Lower leg skin (tissue), 4 donors: ENCODE results near the gene VGLL2. TPM values are rescaled to one million over a fixed set of nuclear protein-coding genes. Genes with fewer than 3 reads are reported as not detected.

Source experiments
- DNase-seq, 2 donors: peaks; one replicate each; pipeline ENCODE4 v3.0.0-alpha.2; 2019; ENCODE audit warnings: low spot score in 2 of 2
- H3K4me3 ChIP-seq: fragments of 200-600 bp; sonication (generic); 2 replicates; pipeline ENCODE4 v1.5.1; 2017; ENCODE audit warnings: mild to moderate bottlenecking, low read depth; ENCODE audit not compliant: poor library complexity, severe bottlenecking
- POLR2A ChIP-seq, 2 donors: fragments of 450-650 bp; IDR thresholded peaks; one replicate each; pipeline ENCODE4 v1.6.1; 2016 to 2017; ENCODE audit warnings: antibody characterized with exemption in 2 of 2, mild to moderate bottlenecking in 1 of 2, moderate library complexity in 1 of 2
- WGBS, 2 donors: methylation state at CpG; one replicate each; pipeline ENCODE4 v1.1.5; 2018; 5-methylcytosine and 5-hydroxymethylcytosine counted together
- intact Hi-C: fragments of 100-400 bp; cut with DNase I; formaldehyde crosslinking; loops from one replicate; pipeline ENCODE4 v1.15.0; 2023; ENCODE audit warnings: low total_unique reads
- total RNA-seq, 4 donors: library from RNA; depleted of rRNA; stranded (reverse); fragments of >200 nt; gene quantifications; one replicate each; pipeline ENCODE4 v1.1.0, GENCODE V29; 2016
- TF ChIP-seq, protein P1 (sequence below), 3 donors: fragments of 450-650 bp; IDR thresholded peaks; one replicate each; pipeline ENCODE4 v1.5.1; 2016; ENCODE audit warnings: antibody characterized with exemption in 3 of 3, mild to moderate bottlenecking in 3 of 3, moderate library complexity in 2 of 3

VGLL2 gene
- total RNA-seq, 4 donors from 2014 or later: not detected

DNA sequence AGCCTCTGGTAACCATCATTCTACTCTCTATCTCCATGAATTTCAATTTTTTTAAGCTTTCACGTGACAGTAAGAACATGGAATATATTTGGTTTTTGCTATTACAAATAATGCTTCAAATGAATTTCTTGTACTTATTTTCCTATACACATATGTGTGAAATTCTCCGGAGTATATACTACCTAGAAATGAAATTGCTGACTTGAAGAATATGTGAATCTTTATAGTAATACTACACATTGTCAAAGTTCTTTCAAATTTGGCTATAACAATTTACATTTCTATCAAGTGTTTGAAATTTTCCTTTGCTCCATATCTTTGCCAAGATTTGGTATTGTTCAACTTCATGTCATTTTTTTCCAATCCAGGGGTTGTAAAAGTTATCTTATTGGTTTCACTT lies 11.6 kb upstream of the VGLL2 start:
- DNase-seq: no peak
- intact Hi-C loops: no loop called here
- no peak overlapping the region for H3K4me3 ChIP-seq
- WGBS, 2 donors: 81 to 86% methylated on average over 2 of the region's 2 CpGs
- TF ChIP-seq, protein P1, sequence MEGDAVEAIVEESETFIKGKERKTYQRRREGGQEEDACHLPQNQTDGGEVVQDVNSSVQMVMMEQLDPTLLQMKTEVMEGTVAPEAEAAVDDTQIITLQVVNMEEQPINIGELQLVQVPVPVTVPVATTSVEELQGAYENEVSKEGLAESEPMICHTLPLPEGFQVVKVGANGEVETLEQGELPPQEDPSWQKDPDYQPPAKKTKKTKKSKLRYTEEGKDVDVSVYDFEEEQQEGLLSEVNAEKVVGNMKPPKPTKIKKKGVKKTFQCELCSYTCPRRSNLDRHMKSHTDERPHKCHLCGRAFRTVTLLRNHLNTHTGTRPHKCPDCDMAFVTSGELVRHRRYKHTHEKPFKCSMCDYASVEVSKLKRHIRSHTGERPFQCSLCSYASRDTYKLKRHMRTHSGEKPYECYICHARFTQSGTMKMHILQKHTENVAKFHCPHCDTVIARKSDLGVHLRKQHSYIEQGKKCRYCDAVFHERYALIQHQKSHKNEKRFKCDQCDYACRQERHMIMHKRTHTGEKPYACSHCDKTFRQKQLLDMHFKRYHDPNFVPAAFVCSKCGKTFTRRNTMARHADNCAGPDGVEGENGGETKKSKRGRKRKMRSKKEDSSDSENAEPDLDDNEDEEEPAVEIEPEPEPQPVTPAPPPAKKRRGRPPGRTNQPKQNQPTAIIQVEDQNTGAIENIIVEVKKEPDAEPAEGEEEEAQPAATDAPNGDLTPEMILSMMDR (IDR thresholded peaks at IDR 0.05): no peak
- TF ChIP-seq POLR2A (IDR thresholded peaks at IDR 0.05): no peak

DNA sequence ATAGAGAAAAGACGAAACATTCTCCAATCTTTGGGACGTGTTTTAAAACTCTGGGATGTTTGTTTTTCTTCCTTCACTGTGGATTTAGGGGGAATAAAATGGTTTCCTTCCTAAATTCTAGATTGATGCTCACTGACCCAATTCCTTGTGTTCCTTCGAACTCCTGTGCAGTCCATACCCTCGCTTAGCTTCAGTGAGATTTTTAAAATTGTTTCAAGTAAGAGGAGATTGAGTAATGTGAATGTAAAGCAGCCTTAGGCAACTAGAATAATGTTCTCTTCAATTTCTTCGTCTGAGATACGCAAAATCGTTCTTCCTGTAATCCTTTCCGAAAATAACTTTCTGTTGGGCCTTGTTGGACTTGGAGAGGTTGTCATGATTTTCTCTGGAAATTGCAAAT lies 2.6 kb upstream of the VGLL2 start:
- no peak for DNase-seq
- intact Hi-C loops: no loop called here
- 28 to 49% methylated on average over 8 of the region's 8 CpGs for WGBS, 2 donors
- no peak for TF ChIP-seq POLR2A (IDR thresholded peaks at IDR 0.05)
- TF ChIP-seq, protein P1 (IDR thresholded peaks at IDR 0.05): no peak
- no peak overlapping the region for H3K4me3 ChIP-seq

DNA sequence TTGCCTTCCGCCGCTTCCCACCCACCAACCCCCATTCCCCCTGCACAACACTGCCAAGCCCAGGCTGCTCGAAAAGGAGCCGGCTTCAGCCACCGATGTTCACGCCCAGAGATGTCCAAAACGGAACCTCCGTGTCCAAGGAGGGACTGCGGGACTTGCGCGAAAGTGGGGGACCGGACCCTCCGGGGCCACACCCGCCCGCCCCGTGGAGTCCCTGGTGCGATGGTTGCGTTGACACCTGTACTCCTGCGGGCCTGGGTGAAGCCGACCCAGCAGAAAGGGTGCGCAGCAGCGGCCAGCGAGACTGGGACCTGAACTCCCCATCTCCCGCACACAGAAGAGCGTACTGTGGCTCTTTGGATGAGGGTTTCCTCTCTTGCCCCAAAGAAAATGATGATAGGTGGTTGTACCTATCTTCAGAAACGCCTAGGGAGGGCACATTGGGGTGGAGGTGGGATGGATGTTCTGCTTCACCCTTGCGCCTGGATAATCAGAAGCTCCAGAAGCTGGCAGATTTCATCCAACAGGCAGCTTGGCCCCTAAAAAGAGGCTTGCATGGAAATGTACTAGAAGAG lies 1.9 kb upstream of the VGLL2 start:
- no peak for DNase-seq
- no peak overlapping the region for H3K4me3 ChIP-seq
- TF ChIP-seq POLR2A (IDR thresholded peaks at IDR 0.05): no peak
- TF ChIP-seq, protein P1 (IDR thresholded peaks at IDR 0.05): no peak
- intact Hi-C loops: no loop called here
- WGBS, 2 donors: 8 to 19% methylated on average over 18 to 23 of the region's 27 CpGs

DNA sequence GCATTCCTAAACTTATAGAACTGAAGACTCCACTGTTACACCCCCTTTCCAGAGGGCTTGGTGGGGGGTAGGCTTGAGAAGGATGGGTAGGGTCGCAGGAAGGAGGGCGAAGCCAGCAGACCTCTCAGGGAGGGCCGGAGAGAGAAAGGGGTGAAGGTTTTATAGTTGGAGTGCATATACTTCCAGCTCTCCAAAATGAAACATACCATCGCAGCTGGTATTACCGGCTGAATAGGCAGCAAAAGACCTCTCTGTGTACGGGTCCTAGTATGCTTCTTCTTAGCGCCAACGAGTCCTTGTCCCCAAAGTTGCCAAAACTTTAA lies 1.0 kb upstream of the VGLL2 start:
- 1 to 2% methylated on average over 8 of the region's 8 CpGs for WGBS, 2 donors
- no peak overlapping the region for H3K4me3 ChIP-seq
- TF ChIP-seq, protein P1 (IDR thresholded peaks at IDR 0.05): no peak
- TF ChIP-seq POLR2A (IDR thresholded peaks at IDR 0.05): no peak
- intact Hi-C loops: no loop called here
- no peak for DNase-seq

DNA sequence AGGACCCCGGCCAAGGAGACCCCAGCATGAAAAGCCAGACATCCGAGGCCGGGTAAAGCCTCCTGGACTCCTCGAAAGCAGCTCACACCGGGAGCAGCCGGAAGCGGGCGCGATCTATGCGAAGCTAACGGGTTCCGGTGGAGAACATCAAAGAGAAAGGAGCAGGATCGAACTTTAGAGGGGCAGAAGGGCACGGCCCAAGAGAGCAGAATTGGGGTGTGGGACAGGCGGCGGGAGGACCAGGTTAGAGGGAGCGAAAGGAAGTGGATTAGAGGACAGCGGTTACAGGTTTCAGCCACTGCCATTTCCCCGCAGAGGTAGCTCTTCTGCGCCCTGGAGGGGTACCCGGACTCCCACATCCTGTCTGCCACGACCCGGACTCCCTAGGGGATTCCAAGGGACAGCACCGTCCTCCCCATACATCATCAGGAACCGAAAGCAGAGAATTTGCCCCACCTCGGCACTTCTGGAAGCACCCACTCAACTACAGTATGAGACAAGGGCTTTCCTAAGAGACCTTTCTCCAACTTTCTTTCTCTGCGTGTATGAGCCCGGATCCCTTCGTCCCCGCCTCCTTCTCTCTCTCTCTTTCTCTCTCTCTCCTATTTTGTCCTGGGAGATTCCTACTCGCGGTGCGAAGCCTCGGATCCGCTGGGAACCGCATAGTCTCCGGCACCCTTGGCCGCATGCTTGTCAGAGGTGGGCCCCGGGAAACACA lies 507 bp upstream of the VGLL2 start:
- intact Hi-C loops: no loop called here
- no peak overlapping the region for H3K4me3 ChIP-seq
- 3% methylated on average over 39 of the region's 39 CpGs for WGBS, 2 donors

More for the DNA sequence above, 507 bp upstream of the VGLL2 start:
- no peak for TF ChIP-seq POLR2A (IDR thresholded peaks at IDR 0.05)
- TF ChIP-seq, protein P1 (IDR thresholded peaks at IDR 0.05): no peak
- no peak for DNase-seq
